Tibial nerve (tissue), 4 donors: ENCODE results near the gene SNCG. TPM values are rescaled to one million over a fixed set of nuclear protein-coding genes. Genes with fewer than 3 reads are reported as not detected.
"Not testable (repeated sequence)": the region's sequence is repeated elsewhere in the genome, so short reads cannot be mapped to it uniquely, and the experiment has no call there.

Experiments used
- DNase-seq, 2 donors: peaks; one replicate each; pipeline ENCODE4 v3.0.0-alpha.2; 2019; ENCODE audit warnings: low spot score in 2 of 2
- H3K27ac ChIP-seq, 4 donors: fragments of 200-600 bp; sonication (generic) in 3 of 4; one replicate each; pipeline ENCODE4 v1.5.1; 2017 to 2019; ENCODE audit warnings: mild to moderate bottlenecking in 1 of 4
- H3K27me3 ChIP-seq, 2 donors: fragments of 200-600 bp; sonication (generic) in 1 of 2; one replicate each; pipeline versions ENCODE4 v1.5.1 to v1.6.0; 2017 to 2019
- H3K36me3 ChIP-seq, 3 donors: fragments of 200-600 bp; sonication (generic); one replicate each; pipeline ENCODE4 v1.5.1; 2018 to 2019
- H3K4me1 ChIP-seq, 4 donors: fragments of 200-600 bp; sonication (generic) in 3 of 4; one replicate each; pipeline ENCODE4 v1.5.1; 2017 to 2019
- H3K4me3 ChIP-seq, 4 donors: fragments of 200-600 bp; sonication (generic) in 3 of 4; one replicate each; pipeline ENCODE4 v1.5.1; 2017 to 2019; ENCODE audit warnings: mild to moderate bottlenecking in 1 of 4, moderate library complexity in 1 of 4
- H3K9me3 ChIP-seq, 4 donors: fragments of 200-600 bp; sonication (generic) in 3 of 4; one replicate each; pipeline ENCODE4 v1.5.1; 2017 to 2019
- EP300 ChIP-seq, 2 donors: sonication (generic); formaldehyde crosslinking; IDR thresholded peaks; one replicate each; pipeline ENCODE4 v1.6.1; 2017; ENCODE audit warnings: antibody characterized with exemption in 2 of 2, mild to moderate bottlenecking in 1 of 2
- POLR2A ChIP-seq, 2 donors: fragments of 450-650 bp; IDR thresholded peaks; one replicate each; pipeline ENCODE4 v1.6.1; 2017; ENCODE audit warnings: antibody characterized with exemption in 2 of 2, mild to moderate bottlenecking in 2 of 2, moderate library complexity in 2 of 2
- WGBS, 2 donors: methylation state at CpG; one replicate each; pipeline ENCODE4 v1.1.5; 2018; 5-methylcytosine and 5-hydroxymethylcytosine counted together
- total RNA-seq, 4 donors: library from RNA; depleted of rRNA; stranded (reverse); fragments of >200 nt; gene quantifications; one replicate each; pipeline ENCODE4 v1.1.0, GENCODE V29; 2016
- TF ChIP-seq, protein P1 (sequence below), 5 experiments: fragments of 200-600 bp in 3 of 5; fragments of 450-650 bp in 2 of 5; sonication (generic) in 3 of 5; IDR thresholded peaks; one replicate each; pipeline ENCODE4 v1.5.1; 2016 to 2019; ENCODE audit warnings: antibody characterized with exemption in 5 of 5, mild to moderate bottlenecking in 3 of 5, moderate library complexity in 2 of 5

Gene SNCG
- total RNA-seq, 4 donors from 2014 or later, result 86.1 to 213 (median 119) TPM

DNA sequence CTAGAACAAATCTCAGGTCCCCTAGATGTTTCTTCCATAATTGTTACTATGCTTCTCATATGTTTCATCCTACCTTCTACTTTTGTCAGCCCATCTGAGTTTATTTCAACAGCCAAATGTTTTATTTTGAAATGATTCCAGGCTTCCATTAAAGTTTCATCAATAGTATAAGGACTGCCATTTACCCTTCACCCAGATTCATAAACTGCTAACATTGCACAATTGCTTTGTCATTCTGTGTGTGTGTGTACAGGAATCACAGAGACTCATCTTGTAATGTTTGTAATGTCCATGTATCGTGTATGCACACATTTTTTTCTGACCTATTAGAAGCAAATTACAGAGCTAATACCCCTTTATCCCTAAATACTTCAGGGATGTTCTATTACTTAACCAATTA lies 26.5 kb upstream of the SNCG start:
- peak in 1 of 2 donors; percentile 9 for TF ChIP-seq EP300 (IDR thresholded peaks at IDR 0.05)
- TF ChIP-seq, protein P1, sequence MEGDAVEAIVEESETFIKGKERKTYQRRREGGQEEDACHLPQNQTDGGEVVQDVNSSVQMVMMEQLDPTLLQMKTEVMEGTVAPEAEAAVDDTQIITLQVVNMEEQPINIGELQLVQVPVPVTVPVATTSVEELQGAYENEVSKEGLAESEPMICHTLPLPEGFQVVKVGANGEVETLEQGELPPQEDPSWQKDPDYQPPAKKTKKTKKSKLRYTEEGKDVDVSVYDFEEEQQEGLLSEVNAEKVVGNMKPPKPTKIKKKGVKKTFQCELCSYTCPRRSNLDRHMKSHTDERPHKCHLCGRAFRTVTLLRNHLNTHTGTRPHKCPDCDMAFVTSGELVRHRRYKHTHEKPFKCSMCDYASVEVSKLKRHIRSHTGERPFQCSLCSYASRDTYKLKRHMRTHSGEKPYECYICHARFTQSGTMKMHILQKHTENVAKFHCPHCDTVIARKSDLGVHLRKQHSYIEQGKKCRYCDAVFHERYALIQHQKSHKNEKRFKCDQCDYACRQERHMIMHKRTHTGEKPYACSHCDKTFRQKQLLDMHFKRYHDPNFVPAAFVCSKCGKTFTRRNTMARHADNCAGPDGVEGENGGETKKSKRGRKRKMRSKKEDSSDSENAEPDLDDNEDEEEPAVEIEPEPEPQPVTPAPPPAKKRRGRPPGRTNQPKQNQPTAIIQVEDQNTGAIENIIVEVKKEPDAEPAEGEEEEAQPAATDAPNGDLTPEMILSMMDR (IDR thresholded peaks at IDR 0.05), result no peak
- TF ChIP-seq POLR2A (IDR thresholded peaks at IDR 0.05), result no peak
- no peak overlapping the region for H3K4me3 ChIP-seq
- H3K27ac ChIP-seq, result peak overlapping the region in 1 of 4 donors; percentile 60
- H3K9me3 ChIP-seq, result no peaks in the 10 kb centered on the region
- H3K27me3 ChIP-seq, result no peaks in the 10 kb centered on the region
- 54 to 65% methylated on average over 1 of the region's 1 CpG for WGBS, 2 donors
- peaks cover 0 to 51% (median 0%) of the 10 kb centered on the region in 3 donors for H3K36me3 ChIP-seq
- no peak for DNase-seq
- peaks cover 0 to 6% (median 0%) of the 10 kb centered on the region in 4 donors for H3K4me1 ChIP-seq

DNA sequence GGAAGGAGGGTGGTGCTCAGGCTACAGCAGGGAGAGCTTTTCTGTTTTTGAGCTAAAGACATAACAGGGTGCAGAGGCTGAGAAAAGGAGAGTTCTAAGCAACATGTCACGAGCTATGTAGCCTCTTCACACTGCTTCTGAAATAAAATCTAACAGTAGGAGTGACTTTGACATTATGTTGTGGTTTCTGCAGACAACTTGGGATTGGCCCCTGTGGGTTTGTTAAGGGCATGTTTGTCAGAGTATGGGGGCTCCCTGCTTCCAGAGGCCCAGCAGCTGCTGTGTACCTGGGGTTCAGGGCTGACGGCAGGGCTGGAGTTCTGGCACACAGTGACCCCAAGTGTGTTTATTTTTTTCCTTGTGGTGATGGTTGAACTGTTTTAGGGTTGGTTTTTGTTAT lies 25.7 kb upstream of the SNCG start:
- H3K27ac ChIP-seq, result peak overlapping the region in 1 of 4 donors; percentile 60
- no peak for DNase-seq
- peaks cover 0 to 3% (median 0%) of the 10 kb centered on the region in 4 donors for H3K4me1 ChIP-seq
- H3K36me3 ChIP-seq, result peaks cover 0 to 53% (median 0%) of the 10 kb centered on the region in 3 donors
- WGBS, 2 donors, result 74 to 78% methylated on average over 2 of the region's 2 CpGs
- H3K4me3 ChIP-seq, result no peak overlapping the region
- no peaks in the 10 kb centered on the region for H3K27me3 ChIP-seq
- TF ChIP-seq, protein P1 (IDR thresholded peaks at IDR 0.05), result no peak
- no peak for TF ChIP-seq EP300 (IDR thresholded peaks at IDR 0.05)
- no peak for TF ChIP-seq POLR2A (IDR thresholded peaks at IDR 0.05)
- no peaks in the 10 kb centered on the region for H3K9me3 ChIP-seq

DNA sequence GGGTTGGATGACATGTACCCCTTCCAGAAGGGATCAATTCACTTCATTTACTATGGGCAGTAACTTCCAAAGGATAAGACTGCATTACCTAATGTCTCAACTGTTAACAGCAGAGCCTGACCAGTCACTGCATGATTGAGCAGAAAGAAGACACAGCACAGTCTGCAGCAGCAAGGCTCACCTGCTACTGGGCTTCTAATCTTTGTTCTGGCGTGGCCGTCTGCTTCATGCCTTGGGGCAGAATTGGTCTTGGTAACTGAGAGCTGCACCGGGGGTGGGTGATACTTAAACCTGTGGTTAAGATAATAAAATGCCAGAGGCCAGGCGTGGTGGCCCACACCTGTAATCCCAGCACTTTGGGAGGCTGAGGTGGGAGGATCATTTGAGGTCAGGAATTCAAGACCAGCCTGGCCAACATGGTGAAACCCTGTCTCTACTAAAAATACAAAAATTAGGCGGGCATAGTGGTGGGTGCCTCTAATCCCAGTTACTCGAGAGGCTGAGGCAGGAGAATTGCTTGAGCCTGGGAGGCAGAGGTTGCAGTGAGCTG lies 24.2 kb upstream of the SNCG start:
- H3K9me3 ChIP-seq, H3K4me1 ChIP-seq, H3K4me3 ChIP-seq, H3K27me3 ChIP-seq, H3K27ac ChIP-seq, DNase-seq: not testable (repeated sequence)
- 88 to 94% methylated on average over 6 of the region's 6 CpGs for WGBS, 2 donors
- H3K36me3 ChIP-seq, result peaks cover 0 to 39% (median 0%) of the 10 kb centered on the region in 3 donors

DNA sequence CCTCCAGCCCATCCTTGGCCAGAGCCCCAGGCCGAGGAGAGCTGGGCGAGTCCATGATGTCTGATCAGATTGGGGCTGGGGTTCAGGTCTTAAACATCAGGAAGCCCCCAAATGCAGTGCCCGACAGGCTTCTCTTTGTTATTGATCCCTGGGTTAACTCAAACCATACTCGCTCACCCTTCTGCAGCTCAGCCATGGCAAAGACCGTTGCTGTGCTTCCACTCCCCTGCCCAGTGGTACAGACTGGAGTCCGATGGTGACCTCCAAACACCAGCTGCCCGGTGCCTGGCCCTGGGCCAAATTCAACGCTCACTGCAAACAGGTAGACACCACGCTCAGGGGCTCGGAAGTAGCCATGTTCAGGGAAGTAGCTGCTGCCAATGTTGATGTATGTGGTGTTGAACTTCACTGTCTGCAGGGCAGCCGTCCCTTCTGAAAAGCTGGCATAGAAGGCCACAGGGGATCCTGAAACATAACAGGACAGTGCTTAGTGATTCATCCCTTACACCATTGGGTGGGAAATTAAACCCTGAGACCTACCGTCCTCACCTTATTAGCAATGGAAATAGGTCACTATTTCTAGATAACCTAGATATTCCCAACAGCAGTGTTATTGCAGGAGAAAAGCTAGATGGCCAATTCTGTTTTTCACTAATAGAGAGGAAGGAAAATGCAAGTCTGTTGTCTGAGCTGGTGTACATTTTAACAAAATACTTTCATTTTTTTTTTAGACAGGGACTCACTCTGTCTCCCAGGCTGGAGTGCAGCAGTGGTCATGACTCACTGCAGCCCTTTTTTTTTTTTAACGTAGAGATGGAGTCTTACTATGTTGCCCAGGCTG lies 21.5 kb upstream of the SNCG start:
- Histone ChIP-seq H3K4me1 (peaks cover 0 to 9% (median 0%) of the 10 kb centered on the region in 4 donors), H3K9me3 (no peaks in the 10 kb centered on the region), H3K27me3 (no peaks in the 10 kb centered on the region), H3K36me3 (peaks cover 0 to 22% (median 0%) of the 10 kb centered on the region in 3 donors), H3K27ac (no peak overlapping the region), H3K4me3 (no peak overlapping the region)
- TF ChIP-seq POLR2A (IDR thresholded peaks at IDR 0.05) (no peak), EP300 (IDR thresholded peaks at IDR 0.05) (no peak)
- TF ChIP-seq, protein P1 (IDR thresholded peaks at IDR 0.05), result no peak
- WGBS, 2 donors, result 71 to 86% methylated on average over 13 of the region's 13 CpGs
- DNase-seq, result no peak

DNA sequence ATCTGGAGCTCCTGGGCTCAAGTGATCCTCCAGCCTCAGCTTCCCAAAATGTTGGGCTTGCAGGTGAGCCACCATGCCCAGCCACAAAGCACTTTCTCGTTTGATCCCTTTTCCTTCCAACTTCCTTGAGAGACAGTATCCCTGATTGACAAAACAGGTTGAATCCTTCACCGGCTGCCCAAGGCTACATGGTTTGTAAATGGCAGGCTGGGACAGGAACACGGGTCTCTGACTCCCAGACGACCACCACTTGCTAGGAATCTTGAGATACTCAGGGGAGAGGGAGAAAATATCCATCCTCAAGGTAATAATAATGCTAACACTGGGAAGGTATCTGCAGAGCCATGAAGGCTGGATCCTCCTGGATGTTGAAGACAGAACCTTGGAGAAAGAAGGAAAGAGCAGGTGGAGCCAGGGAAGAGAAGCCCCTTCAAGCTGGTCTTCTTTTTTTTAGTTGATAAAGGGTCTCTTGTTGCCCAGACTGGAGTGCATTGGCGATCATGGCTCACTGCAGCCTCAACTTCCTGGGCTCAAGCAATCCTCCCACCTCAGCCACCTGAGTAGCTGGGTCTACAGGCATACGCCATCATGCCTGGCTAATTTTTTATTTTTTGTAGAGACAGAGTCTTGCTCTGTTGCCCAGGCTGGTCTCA lies 20.8 kb upstream of the SNCG start:
- Histone ChIP-seq H3K9me3 (no peaks in the 10 kb centered on the region), H3K36me3 (peaks cover 0 to 22% (median 0%) of the 10 kb centered on the region in 3 donors), H3K27me3 (no peaks in the 10 kb centered on the region), H3K4me1 (peaks cover 0 to 11% (median 0%) of the 10 kb centered on the region in 4 donors), H3K4me3 (no peak overlapping the region), H3K27ac (no peak overlapping the region)
- no peak for TF ChIP-seq EP300 (IDR thresholded peaks at IDR 0.05)
- 73 to 75% methylated on average over 6 of the region's 6 CpGs for WGBS, 2 donors
- DNase-seq, result no peak

DNA sequence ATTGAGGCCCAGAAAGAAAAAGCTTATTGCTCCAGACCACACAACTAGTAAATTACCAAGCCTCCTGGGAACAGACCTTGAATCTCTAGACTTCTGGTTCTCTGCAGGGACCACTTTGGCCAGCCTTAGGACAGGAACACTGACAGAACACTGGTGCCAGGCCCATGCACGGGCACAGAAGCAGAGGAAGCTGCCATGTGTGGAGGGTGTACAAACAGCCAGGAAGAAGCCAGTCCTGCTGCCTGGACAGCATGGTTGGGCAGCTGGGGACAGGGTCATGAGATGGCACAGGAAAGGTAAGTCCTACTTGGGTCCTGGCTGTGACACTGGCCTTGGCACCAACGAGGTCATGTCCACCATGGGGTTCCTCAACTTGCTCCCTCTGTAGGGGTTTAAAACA lies 20.1 kb upstream of the SNCG start:
- DNase-seq, result no peak
- WGBS, 2 donors, result 80 to 92% methylated on average over 1 to 2 of the region's 2 CpGs
- Histone ChIP-seq H3K9me3 (no peaks in the 10 kb centered on the region), H3K27me3 (no peaks in the 10 kb centered on the region), H3K4me1 (peaks cover 0 to 12% (median 0%) of the 10 kb centered on the region in 4 donors), H3K4me3 (no peak overlapping the region), H3K27ac (no peak overlapping the region), H3K36me3 (peaks cover 0 to 25% (median 0%) of the 10 kb centered on the region in 3 donors)
- TF ChIP-seq, protein P1 (IDR thresholded peaks at IDR 0.05), result no peak
- TF ChIP-seq POLR2A (IDR thresholded peaks at IDR 0.05), result no peak
- no peak for TF ChIP-seq EP300 (IDR thresholded peaks at IDR 0.05)

DNA sequence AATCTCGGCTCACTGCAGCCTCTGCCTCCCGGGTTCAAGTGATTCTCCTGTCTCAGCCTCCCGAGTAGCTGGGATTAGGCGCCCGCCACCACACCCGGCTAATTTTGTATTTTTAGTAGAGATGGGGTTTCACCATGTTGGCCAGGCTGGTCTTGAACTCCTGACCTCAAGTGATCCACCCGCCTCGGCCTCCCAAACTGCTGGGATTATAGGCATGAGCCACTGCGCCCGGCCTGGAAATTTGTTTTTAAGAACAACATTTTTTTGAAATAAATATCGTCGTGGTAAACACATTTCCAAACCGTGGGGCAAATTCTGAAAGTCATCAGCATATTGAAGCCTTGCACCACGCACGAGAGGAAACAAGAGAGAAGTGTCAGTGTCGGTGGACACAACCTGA lies 18.3 kb upstream of the SNCG start:
- H3K27me3 ChIP-seq, H3K27ac ChIP-seq, H3K4me3 ChIP-seq, H3K9me3 ChIP-seq, DNase-seq: not testable (repeated sequence)
- Histone ChIP-seq H3K36me3 (peaks cover 0 to 18% (median 0%) of the 10 kb centered on the region in 3 donors), H3K4me1 (peaks cover 0 to 18% (median 3%) of the 10 kb centered on the region in 4 donors)
- WGBS, 2 donors, result 87 to 90% methylated on average over 16 of the region's 16 CpGs
